K562 (cell line): ENCODE measurements around the gene CD74. TPM values are rescaled to one million over a fixed set of nuclear protein-coding genes. Genes with fewer than 3 reads are reported as not detected.
A peak's percentile ranks its signal among the peaks of the same experiment; 100 is the strongest.

Experiments used
- ATAC-seq: fragments of 200-7000 bp; cut with Tn5 transposase; 3 replicates; pipeline ENCODE4 v1.9.1; 2020; ENCODE audit warnings: moderate library complexity
- BruUV-seq: library from RNA; stranded (reverse); fragments of 400-500 nt; replicated peaks from 2 replicates; lab custom pipeline; 2021; lab: Mats Ljungman, UMichigan
- CTCF ChIA-PET: fragments of 300-600 bp; formaldehyde crosslinking; extraction: SDS; loops from one replicate; lab custom pipeline; 2021; ENCODE audit warnings: low intra/inter-chr PET ratio; lab: Yijun Ruan, JAX
- POLR2A ChIA-PET: fragments of 300-600, 350-650 bp; sonication (Branson Sonifier 250); formaldehyde crosslinking; extraction: SDS; loops from one replicate; lab custom pipeline; 2021; ENCODE audit warnings: antibody characterized with exemption, inconsistent platforms; lab: Yijun Ruan, JAX
- DNase-seq, 4 experiments: peaks; one replicate each; pipeline versions ENCODE4 v3.0.0 to v3.0.0-alpha.2; 2011 to 2018; ENCODE audit warnings: low spot score in 3 of 4, mixed read lengths in 3 of 4; ENCODE audit errors: extremely low read depth in 1 of 4
- FAIRE-seq: peaks from 2 replicates; lab custom pipeline; 2011; peaks lifted over from hg19 to GRCh38; lab: Jason Lieb, UNC
- H2AFZ ChIP-seq: 2 replicates; pipeline ENCODE4 v1.6.0; 2011; ENCODE audit warnings: low read depth, low read length, control low read depth, inconsistent platforms
- H3K27ac ChIP-seq: fragments of 200-600 bp; 3 replicates; pipeline ENCODE4 v1.8.0; 2011; ENCODE audit warnings: low read depth, mild to moderate bottlenecking, control low read depth, inconsistent platforms, low read length, moderate library complexity, mixed read lengths; ENCODE audit errors: extremely low read depth
- H3K27me3 ChIP-seq, 2 experiments: fragments of 300-600 bp in 1 of 2; 2 replicates in 1 of 2; 3 replicates in 1 of 2; pipeline versions ENCODE4 v1.6.0 to v1.8.0; 2011; ENCODE audit warnings: inconsistent platforms in 2 of 2, low read length in 2 of 2, mild to moderate bottlenecking in 1 of 2, mixed read lengths in 1 of 2, moderate library complexity in 1 of 2; ENCODE audit not compliant: control insufficient read depth in 2 of 2, insufficient read depth in 2 of 2
- H3K36me3 ChIP-seq: fragments of 300-600 bp; 3 replicates; pipeline ENCODE4 v1.8.0; 2011; ENCODE audit warnings: mild to moderate bottlenecking, low read length, inconsistent platforms; ENCODE audit not compliant: control insufficient read depth, insufficient read depth
- H3K4me1 ChIP-seq, 2 experiments: fragments of 200-600 bp in 1 of 2; replicated peaks in 1 of 2; 2 replicates in 1 of 2; 3 replicates in 1 of 2; pipeline versions ENCODE4 v1.5.1 to v1.8.0; 2011; ENCODE audit warnings: inconsistent platforms in 2 of 2, low read length in 2 of 2, mild to moderate bottlenecking in 1 of 2, mixed read lengths in 1 of 2, moderate library complexity in 1 of 2; ENCODE audit not compliant: control insufficient read depth in 2 of 2, insufficient read depth in 2 of 2
- H3K4me2 ChIP-seq: 2 replicates; pipeline ENCODE4 v1.6.1; 2011; ENCODE audit warnings: low read length, control low read depth, inconsistent platforms, mixed read lengths; ENCODE audit not compliant: insufficient read depth
- H3K4me3 ChIP-seq: fragments of 200-600 bp; sonication (generic), shearing (Covaris generic); 2 replicates; pipeline ENCODE4 v1.5.1; 2016; ENCODE audit warnings: control low read depth, inconsistent platforms
- H3K79me2 ChIP-seq: fragments of 200-600 bp; 3 replicates; pipeline ENCODE4 v1.8.0; 2011; ENCODE audit warnings: low read length, inconsistent platforms; ENCODE audit not compliant: control insufficient read depth, insufficient read depth
- H3K9ac ChIP-seq, 2 experiments: 2 replicates each; pipeline versions ENCODE4 v1.6.0 to v1.6.1; 2011; ENCODE audit warnings: low read depth in 2 of 2, low read length in 2 of 2, control low read depth in 1 of 2, inconsistent platforms in 1 of 2, mild to moderate bottlenecking in 1 of 2, mixed read lengths in 1 of 2; ENCODE audit not compliant: insufficient read depth in 1 of 2
- H3K9me1 ChIP-seq: one replicate; pipeline ENCODE4 v1.6.0; 2011; ENCODE audit warnings: inconsistent platforms, mild to moderate bottlenecking, low read length, moderate library complexity; ENCODE audit not compliant: control insufficient read depth, insufficient read depth
- H3K9me3 ChIP-seq: replicated peaks from 2 replicates; pipeline ENCODE4 v1.5.1; 2011; ENCODE audit warnings: low read depth, low read length, inconsistent platforms; ENCODE audit not compliant: control insufficient read depth, insufficient read depth
- H4K20me1 ChIP-seq: replicated peaks from 2 replicates; pipeline ENCODE4 v1.6.1; 2011; ENCODE audit warnings: low read length, inconsistent platforms, mixed read lengths; ENCODE audit not compliant: control insufficient read depth, insufficient read depth
- CHD4 ChIP-seq: fragments of 200-600 bp; sonication (generic); IDR thresholded peaks from 3 replicates; pipeline ENCODE4 v1.6.1; 2012; ENCODE audit warnings: low read depth, mild to moderate bottlenecking, mixed read lengths, low read length, inconsistent platforms; ENCODE audit not compliant: insufficient read depth, insufficient replicate concordance, poor library complexity, severe bottlenecking
- EHMT2 ChIP-seq: fragments of 450-650 bp; IDR thresholded peaks from 2 replicates; pipeline ENCODE4 v1.6.1; 2018; ENCODE audit warnings: antibody characterized with exemption
- RBBP5 ChIP-seq: fragments of 200-600 bp; sonication (generic); IDR thresholded peaks from 2 replicates; pipeline ENCODE4 v1.6.1; 2012; ENCODE audit warnings: borderline replicate concordance, mild to moderate bottlenecking, low read length, control low read depth, inconsistent platforms; ENCODE audit not compliant: insufficient read depth, poor library complexity, severe bottlenecking
- SMC3 ChIP-seq: conservative IDR thresholded peaks from 2 replicates; pipeline ENCODE4 v1.6.1; 2011; ENCODE audit warnings: low read depth, low read length, improper control_type of control experiment; ENCODE audit not compliant: insufficient read depth
- SRSF9 ChIP-seq: fragments of 200-400 bp; formaldehyde crosslinking; IDR thresholded peaks from 2 replicates; pipeline ENCODE4 v1.6.1; 2017; ENCODE audit warnings: low read depth, low read length, borderline replicate concordance
- TFAM ChIP-seq: fragments of 250-450 bp; sonication (Bioruptor Pico); conservative IDR thresholded peaks from 2 replicates; pipeline ENCODE4 v1.5.0; 2021; ENCODE audit warnings: mild to moderate bottlenecking, moderate library complexity
- YY1 ChIP-seq, 3 experiments: IDR thresholded peaks; 2 replicates each; pipeline ENCODE4 v1.6.1; 2011; ENCODE audit warnings: low read length in 2 of 3, mild to moderate bottlenecking in 2 of 3, moderate library complexity in 2 of 3, borderline replicate concordance in 1 of 3, control low read depth in 1 of 3, low read depth in 1 of 3; ENCODE audit not compliant: insufficient read depth in 3 of 3, insufficient replicate concordance in 2 of 3, control insufficient read depth in 1 of 3, insufficient read length in 1 of 3; ENCODE audit errors: extremely low read depth in 1 of 3
- ZFPM2 ChIP-seq: fragments of 250-450 bp; sonication (Bioruptor Pico); IDR thresholded peaks from 2 replicates; pipeline ENCODE4 v1.5.1; 2022; ENCODE audit warnings: mild to moderate bottlenecking
- WGBS: fragments of 100-300 bp; shearing (Covaris generic); methylation state at CpG from one replicate; pipeline ENCODE4 v1.1.6; 2016; ENCODE audit warnings: low coverage, mixed read lengths; ENCODE audit not compliant: insufficient coverage; ENCODE audit errors: missing lambda C conversion rate; 5-methylcytosine and 5-hydroxymethylcytosine counted together
- in situ Hi-C: fragments of 300-500 bp; cut with MboI; formaldehyde crosslinking; loops from 4 replicates; pipeline ENCODE4 v1.15.0; 2018; ENCODE audit warnings: inconsistent platforms, mixed read lengths
- intact Hi-C: fragments of 100-400 bp; cut with micrococcal nuclease; formaldehyde crosslinking; loops from 2 replicates; pipeline ENCODE4 v1.14.2; 2022
- polyA plus RNA-seq, 8 experiments: library from polyadenylated mRNA; depleted of rRNA in 4 of 8; stranded (reverse) in 5 of 8; unstranded in 3 of 8; fragments of >200 nt; fragmentation: Nextera tagmentation in 2 of 8; fragmentation: Illumina TruSeq in 1 of 8; extraction: Ambion mirVana in 2 of 8; extraction: Trizol in 1 of 8; gene quantifications; 2 replicates each; pipeline versions ENCODE4 v1.2.1 to v1.2.3, GENCODE V29; 2011 to 2014; ENCODE audit warnings: inconsistent platforms in 1 of 8, missing spikeins in 1 of 8
- total RNA-seq, 7 experiments: library from RNA; depleted of rRNA in 6 of 7; stranded (reverse); fragments of >200 nt in 6 of 7; fragmentation: Illumina TruSeq in 2 of 7; extraction: Trizol in 2 of 7; gene quantifications; 2 replicates each; pipeline versions ENCODE4 v1.2.1 to v1.2.3, GENCODE V29; 2011 to 2021; ENCODE audit warnings: low replicate concordance in 1 of 7
- TF ChIP-seq, protein P1 (sequence below): sonication (generic); formaldehyde crosslinking; IDR thresholded peaks from 2 replicates; pipeline ENCODE4 v1.8.0; 2022; ENCODE audit warnings: missing genetic modification reagents, mild to moderate bottlenecking, moderate library complexity, borderline replicate concordance
- TF ChIP-seq, protein P2 (sequence below): sonication (generic); IDR thresholded peaks from 2 replicates; pipeline ENCODE4 v1.6.1; 2016

CD74 gene
- total and polyA plus RNA-seq, 9 of the 15 experiments (the other 6 are each of a cell fraction or from before 2014, with no cell fraction given) = 0.07 to 4.8 (median 0.32) TPM

DNA sequence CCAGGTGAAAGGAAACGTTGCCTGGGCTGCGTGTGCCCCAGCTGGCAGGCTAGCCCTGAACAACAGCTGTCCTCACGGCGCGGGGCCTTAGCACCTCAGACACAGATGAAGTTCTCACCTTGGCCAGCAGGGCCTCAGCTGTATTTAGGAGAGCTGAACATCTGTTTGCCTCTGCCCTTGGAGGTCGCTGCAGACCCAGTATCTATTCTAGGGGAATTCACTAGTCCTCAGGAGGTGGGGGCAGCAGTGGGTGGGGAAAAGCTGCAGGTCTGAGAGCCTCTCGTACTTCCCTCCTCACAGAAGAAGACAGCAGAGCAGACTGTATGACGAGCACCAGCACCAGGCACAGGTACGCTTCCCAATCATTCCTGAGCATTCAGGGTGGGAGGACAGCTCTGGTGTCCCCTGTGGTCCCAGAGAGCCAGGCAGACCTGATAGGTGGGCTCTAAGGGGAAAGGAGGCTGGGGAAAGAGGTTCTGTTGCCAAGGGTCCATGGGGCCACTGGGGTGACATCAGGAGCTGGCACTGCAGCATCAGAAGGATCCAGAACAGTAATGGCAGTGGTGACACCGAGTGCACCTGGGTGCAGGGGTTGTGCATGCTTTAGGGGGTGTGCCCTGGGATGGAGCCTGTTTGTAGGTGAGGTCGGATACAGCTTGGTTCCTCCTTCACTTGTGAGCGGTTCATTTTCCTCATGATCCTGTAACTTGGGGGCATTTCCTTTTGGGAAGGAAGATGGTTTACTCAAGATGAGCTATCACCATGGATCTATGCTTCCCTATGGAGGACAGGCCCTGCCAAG lies 13.8 kb downstream of the CD74 start (continued):
- TF ChIP-seq, protein P1, sequence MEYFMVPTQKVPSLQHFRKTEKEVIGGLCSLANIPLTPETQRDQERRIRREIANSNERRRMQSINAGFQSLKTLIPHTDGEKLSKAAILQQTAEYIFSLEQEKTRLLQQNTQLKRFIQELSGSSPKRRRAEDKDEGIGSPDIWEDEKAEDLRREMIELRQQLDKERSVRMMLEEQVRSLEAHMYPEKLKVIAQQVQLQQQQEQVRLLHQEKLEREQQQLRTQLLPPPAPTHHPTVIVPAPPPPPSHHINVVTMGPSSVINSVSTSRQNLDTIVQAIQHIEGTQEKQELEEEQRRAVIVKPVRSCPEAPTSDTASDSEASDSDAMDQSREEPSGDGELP (CRISPR knock-in tag) = peak; percentile 69

DNA sequence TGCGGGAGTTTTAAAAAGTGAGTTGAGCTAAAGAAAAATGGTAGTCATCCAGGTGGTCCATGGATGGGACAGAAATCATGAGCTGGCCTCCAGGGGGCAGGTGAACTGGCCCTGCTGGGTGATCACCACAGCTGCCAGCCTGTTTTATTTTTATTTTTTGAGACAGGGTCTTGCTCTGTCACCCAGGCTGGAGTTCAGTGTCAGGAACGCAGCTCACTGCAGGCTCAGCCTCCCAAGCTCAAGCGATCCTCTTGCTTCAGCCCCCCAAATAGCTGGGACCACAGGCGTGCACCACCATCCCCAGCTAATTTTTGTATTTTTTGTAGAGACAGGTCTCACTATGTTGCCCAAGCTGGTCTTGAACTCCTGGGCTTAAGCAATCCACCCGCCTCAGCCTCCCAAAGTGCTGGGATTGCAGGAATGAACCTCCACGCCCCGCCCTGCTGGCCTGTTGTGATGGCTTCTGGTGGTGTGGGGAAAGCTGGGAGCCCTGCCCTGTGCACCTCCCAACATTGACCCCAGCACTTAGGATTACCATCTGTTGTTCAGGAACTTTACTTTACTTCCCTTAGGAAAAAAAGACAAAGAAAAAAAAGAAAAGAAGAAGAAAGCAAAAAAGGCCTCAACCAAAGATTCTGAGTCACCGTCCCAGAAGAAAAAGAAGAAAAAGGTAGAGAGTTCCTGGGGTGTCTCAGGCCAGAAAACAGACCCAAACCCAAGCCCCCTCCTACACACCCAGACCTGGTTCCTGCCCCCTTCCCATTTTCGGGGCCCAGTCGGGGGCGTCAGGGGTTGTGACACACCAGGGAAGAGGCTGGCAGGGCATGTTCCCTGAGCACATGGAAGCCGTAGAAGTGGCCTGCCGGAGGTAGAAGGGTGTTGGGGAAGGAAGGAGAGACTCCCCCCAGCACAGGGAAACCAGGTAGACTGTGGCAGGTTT lies 14.7 kb downstream of the CD74 start:
- CTCF ChIA-PET = interaction anchor here (0.6 kb wide), 1 partner anchor 51 kb away, joined by 4 read pairs; the partner anchor contains the start of gene RPS14
- Histone ChIP-seq H3K36me3 (peaks cover 87% of the 10 kb centered on the region), H3K4me2 (no peak overlapping the region)
- TF ChIP-seq EHMT2 (no peak), YY1 (IDR thresholded peaks at IDR 0.05; ENCODE audit: borderline replicate concordance in 1 of 3, control insufficient read depth in 1 of 3, extremely low read depth in 1 of 3, insufficient read depth in 3 of 3, insufficient read length in 1 of 3, insufficient replicate concordance in 2 of 3, low read depth in 1 of 3, low read length in 2 of 3) (no peak), SMC3 (no peak), TFAM (CRISPR knock-in tag) (no peak), CHD4 (no peak), RBBP5 (no peak), ZFPM2 (CRISPR knock-in tag) (no peak), SRSF9 (no peak)
- TF ChIP-seq, protein P2, sequence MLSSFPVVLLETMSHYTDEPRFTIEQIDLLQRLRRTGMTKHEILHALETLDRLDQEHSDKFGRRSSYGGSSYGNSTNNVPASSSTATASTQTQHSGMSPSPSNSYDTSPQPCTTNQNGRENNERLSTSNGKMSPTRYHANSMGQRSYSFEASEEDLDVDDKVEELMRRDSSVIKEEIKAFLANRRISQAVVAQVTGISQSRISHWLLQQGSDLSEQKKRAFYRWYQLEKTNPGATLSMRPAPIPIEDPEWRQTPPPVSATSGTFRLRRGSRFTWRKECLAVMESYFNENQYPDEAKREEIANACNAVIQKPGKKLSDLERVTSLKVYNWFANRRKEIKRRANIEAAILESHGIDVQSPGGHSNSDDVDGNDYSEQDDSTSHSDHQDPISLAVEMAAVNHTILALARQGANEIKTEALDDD = no peak
- TF ChIP-seq, all 486 proteins: peak for 0
- in situ Hi-C loops = no loop called here
- Histone ChIP-seq H3K9me3 (no peaks in the 10 kb centered on the region), H3K27me3 (no peaks in the 10 kb centered on the region), H3K9me1 (peaks cover 8% of the 10 kb centered on the region), H3K4me1 (peaks cover 5 to 10% of the 10 kb centered on the region in 2 experiments; a peak in 2 of 5 replicates), H4K20me1 (peaks cover 4% of the 10 kb centered on the region), H3K79me2 (no peaks in the 10 kb centered on the region), H3K4me3 (no peak overlapping the region), H2AFZ (no peak overlapping the region), H3K27ac (no peak overlapping the region), H3K9ac (peak overlapping the region in 1 of 2 experiments; percentile 74; a peak in 1 of 4 replicates)
- ATAC-seq (no peak), FAIRE-seq (no peak), DNase-seq (no peak)
- no TSS peak for BruUV-seq
- WGBS = 93% methylated on average over 12 of the region's 13 CpGs
- POLR2A ChIA-PET = interaction anchor here (0.6 to 1.6 kb wide), 8 partner anchors 11 to 255 kb away, joined by 3 to 4 read pairs (median 3); no protein-coding TSS in a partner anchor
- intact Hi-C loops = loop anchor here (2.0 kb wide), 1 partner anchor 39 kb away; no protein-coding TSS in a partner anchor
